ENCODE measurements around the gene CD1C. TPM values are rescaled to one million over a fixed set of nuclear protein-coding genes. Genes with fewer than 3 reads are reported as not detected.

The CD1C gene
- total RNA-seq: 1 to 10 TPM in 2 of 6 donors, under 1 TPM in 1, not detected in 3; 0.46 to 6.8 (median 3.3) TPM

GRCh38 chr1:158289811-158290210 is at the start of gene CD1C:
TSS of gene CD1C (plus strand) at chr1:158289923. CDS start at chr1:158290065, 142 bp downstream.
- ATAC-seq (ENCODE audit: low FRiP score in 2 of 2): no peak
- H3K4me1 ChIP-seq: no peaks in the 10 kb centered on the region
- no peak for DNase-seq
- H3K27ac ChIP-seq: no peak within 1 kb of the TSS
- no peaks in the 10 kb centered on the region for H3K36me3 ChIP-seq
- TF ChIP-seq EP300 (IDR thresholded peaks at IDR 0.05) (no peak), CTCF (IDR thresholded peaks at IDR 0.05) (no peak), POLR2AphosphoS5 (IDR thresholded peaks at IDR 0.05) (no peak), POLR2A (IDR thresholded peaks at IDR 0.05) (no peak)
- 74 to 81% methylated on average over 4 of the region's 4 CpGs for WGBS, 2 donors
- no peaks in the 10 kb centered on the region for H3K27me3 ChIP-seq
- H3K9me3 ChIP-seq: no peaks in the 10 kb centered on the region
- no peak within 1 kb of the TSS for H3K4me3 ChIP-seq

GRCh38 chr1:158246650-158247049 is 43.1 kb upstream of the CD1C start:
- H3K4me3 ChIP-seq: no peak overlapping the region
- TF ChIP-seq POLR2A (IDR thresholded peaks at IDR 0.05) (no peak), EP300 (IDR thresholded peaks at IDR 0.05) (no peak), POLR2AphosphoS5 (IDR thresholded peaks at IDR 0.05) (no peak), CTCF (IDR thresholded peaks at IDR 0.05) (no peak)
- 81 to 91% methylated on average over 7 of the region's 7 CpGs for WGBS, 2 donors

GRCh38 chr1:158248118-158248517 is 41.6 kb upstream of the CD1C start:
- 64 to 73% methylated on average over 3 of the region's 3 CpGs for WGBS, 2 donors
- Histone ChIP-seq H3K27ac (no peak overlapping the region), H3K27me3 (no peaks in the 10 kb centered on the region), H3K9me3 (no peaks in the 10 kb centered on the region), H3K36me3 (no peaks in the 10 kb centered on the region), H3K4me1 (peaks cover 0 to 7% (median 5%) of the 10 kb centered on the region in 4 donors), H3K4me3 (no peak overlapping the region)
- TF ChIP-seq CTCF (IDR thresholded peaks at IDR 0.05) (no peak), POLR2AphosphoS5 (IDR thresholded peaks at IDR 0.05) (no peak), EP300 (IDR thresholded peaks at IDR 0.05) (no peak), POLR2A (IDR thresholded peaks at IDR 0.05) (no peak)
- peak in 1 of 2 donors; percentile 51 for DNase-seq
- ATAC-seq (ENCODE audit: low FRiP score in 2 of 2): peak in 1 of 2 donors; percentile 80

More at GRCh38 chr1:158246650-158247049, 43.1 kb upstream of the CD1C start:
- Histone ChIP-seq H3K36me3 (no peaks in the 10 kb centered on the region), H3K27ac (no peak overlapping the region), H3K9me3 (no peaks in the 10 kb centered on the region), H3K27me3 (no peaks in the 10 kb centered on the region), H3K4me1 (peaks cover 0 to 7% (median 5%) of the 10 kb centered on the region in 4 donors)
- ATAC-seq (ENCODE audit: low FRiP score in 2 of 2): no peak
- DNase-seq: no peak

- Histone ChIP-seq H3K27me3 (no peaks in the 10 kb centered on the region), H3K4me3 (no peak overlapping the region), H3K36me3 (no peaks in the 10 kb centered on the region), H3K27ac (no peak overlapping the region), H3K4me1 (peaks cover 0 to 7% (median 5%) of the 10 kb centered on the region in 4 donors), H3K9me3 (no peaks in the 10 kb centered on the region)
- peak in 1 of 2 donors; percentile 37 for DNase-seq
- 67 to 70% methylated on average over 2 of the region's 2 CpGs for WGBS, 2 donors
- peak in 1 of 2 donors; percentile 70 for ATAC-seq (ENCODE audit: low FRiP score in 2 of 2)
- no peak for TF ChIP-seq CTCF (IDR thresholded peaks at IDR 0.05)
- no peak for TF ChIP-seq POLR2AphosphoS5 (IDR thresholded peaks at IDR 0.05)
- TF ChIP-seq EP300 (IDR thresholded peaks at IDR 0.05): no peak
- TF ChIP-seq POLR2A (IDR thresholded peaks at IDR 0.05): no peak
These were observed 41.0 kb upstream of the CD1C start for GRCh38 chr1:158248771-158249170.

GRCh38 chr1:158249646-158250045 is 40.1 kb upstream of the CD1C start:
- H3K27me3 ChIP-seq: no peaks in the 10 kb centered on the region
- WGBS, 2 donors: 89 to 91% methylated on average over 4 of the region's 4 CpGs
- no peaks in the 10 kb centered on the region for H3K9me3 ChIP-seq
- TF ChIP-seq CTCF (IDR thresholded peaks at IDR 0.05) (no peak), POLR2A (IDR thresholded peaks at IDR 0.05) (no peak), POLR2AphosphoS5 (IDR thresholded peaks at IDR 0.05) (no peak), EP300 (IDR thresholded peaks at IDR 0.05) (no peak)
- H3K4me1 ChIP-seq: peaks cover 0 to 7% (median 5%) of the 10 kb centered on the region in 4 donors
- DNase-seq (peak in 1 of 2 donors; percentile 5), ATAC-seq (ENCODE audit: low FRiP score in 2 of 2) (peak in 1 of 2 donors; percentile 7)
- no peaks in the 10 kb centered on the region for H3K36me3 ChIP-seq
- no peak overlapping the region for H3K4me3 ChIP-seq
- H3K27ac ChIP-seq: no peak overlapping the region
